GM12878 (cell line): ENCODE data around the gene REST. TPM values are rescaled to one million over a fixed set of nuclear protein-coding genes. Genes with fewer than 3 reads are reported as not detected.
A peak's percentile ranks its signal among the peaks of the same experiment; 100 is the strongest.

ENCODE experiments used
- ATAC-seq: fragments of 200-7000 bp; cut with Tn5 transposase; 3 replicates; pipeline ENCODE4 v1.9.1; 2020; ENCODE audit warnings: mild to moderate bottlenecking, moderate library complexity
- BruUV-seq: library from RNA; stranded (reverse); fragments of 400-500 nt; replicated peaks from 2 replicates; lab custom pipeline; 2021; lab: Mats Ljungman, UMichigan
- CTCF ChIA-PET: fragments of 300-600 bp; sonication (Branson Sonifier 250); formaldehyde crosslinking; extraction: SDS; loops from one replicate; lab custom pipeline; 2021; ENCODE audit warnings: inconsistent platforms; lab: Yijun Ruan, JAX
- POLR2A ChIA-PET: fragments of 350-600 bp; formaldehyde crosslinking; extraction: SDS; loops from one replicate; lab custom pipeline; 2021; ENCODE audit warnings: inconsistent platforms; lab: Charles Lee
- RAD21 ChIA-PET: fragments of 300-600 bp; sonication (Branson Sonifier 250); formaldehyde crosslinking; loops from one replicate; lab custom pipeline; 2023; ENCODE audit warnings: antibody characterized with exemption; ENCODE audit not compliant: unreplicated experiment; lab: Charles Lee
- SMC1A ChIA-PET: fragments of 300-600 bp; sonication (Branson Sonifier 250); formaldehyde crosslinking; loops from one replicate; lab custom pipeline; 2023; ENCODE audit not compliant: unreplicated experiment, uncharacterized antibody; lab: Charles Lee
- DNase-seq: peaks from one replicate; pipeline ENCODE4 v3.0.0-alpha.2; 2011; ENCODE audit warnings: low read depth, low spot score
- FAIRE-seq: peaks from 3 replicates; lab custom pipeline; 2011; peaks lifted over from hg19 to GRCh38; lab: Jason Lieb, UNC
- H2AFZ ChIP-seq: 2 replicates; pipeline ENCODE4 v1.6.0; 2011; ENCODE audit warnings: low read depth, low read length, control low read depth; ENCODE audit not compliant: control insufficient read depth
- H3K27ac ChIP-seq: 2 replicates; pipeline ENCODE4 v1.5.1; 2011; ENCODE audit warnings: control low read depth; ENCODE audit not compliant: control insufficient read depth, insufficient read depth
- H3K27me3 ChIP-seq, 2 experiments: replicated peaks in 1 of 2; 2 replicates each; pipeline versions ENCODE4 v1.6.0 to v1.6.1; 2011; ENCODE audit warnings: low read length in 1 of 2; ENCODE audit not compliant: control insufficient read depth in 2 of 2, insufficient read depth in 2 of 2
- H3K36me3 ChIP-seq, 2 experiments: 2 replicates each; pipeline ENCODE4 v1.5.1; 2011; ENCODE audit warnings: low read length in 1 of 2; ENCODE audit not compliant: control insufficient read depth in 2 of 2, insufficient read depth in 2 of 2
- H3K4me1 ChIP-seq: 2 replicates; pipeline ENCODE4 v1.6.1; 2011; ENCODE audit warnings: mild to moderate bottlenecking, low read length, moderate library complexity, mixed read lengths; ENCODE audit not compliant: control insufficient read depth, insufficient read depth
- H3K4me2 ChIP-seq: 2 replicates; pipeline ENCODE4 v1.6.0; 2011; ENCODE audit warnings: control low read depth; ENCODE audit not compliant: control insufficient read depth, insufficient read depth
- H3K4me3 ChIP-seq: fragments of 200-600 bp; sonication (generic); 2 replicates; pipeline ENCODE4 v1.5.1; 2016
- H3K79me2 ChIP-seq: 2 replicates; pipeline ENCODE4 v1.6.0; 2011; ENCODE audit warnings: low read length; ENCODE audit not compliant: control insufficient read depth, insufficient read depth
- H3K9ac ChIP-seq: 2 replicates; pipeline ENCODE4 v1.8.0; 2011; ENCODE audit warnings: low read length, control low read depth, mixed read lengths; ENCODE audit not compliant: control insufficient read depth, insufficient read depth
- H3K9me3 ChIP-seq: replicated peaks from 3 replicates; pipeline ENCODE4 v1.5.1; 2011; ENCODE audit warnings: mild to moderate bottlenecking, low read length; ENCODE audit not compliant: control insufficient read depth, insufficient read depth
- H4K20me1 ChIP-seq: 2 replicates; pipeline ENCODE4 v1.6.0; 2011; ENCODE audit not compliant: control insufficient read depth, insufficient read depth
- BHLHE40 ChIP-seq, 2 experiments: fragments of 450-650 bp in 1 of 2; IDR thresholded peaks; 2 replicates each; pipeline ENCODE4 v1.6.1; 2011 to 2017; ENCODE audit warnings: low read depth in 2 of 2, borderline replicate concordance in 1 of 2, improper control_type of control experiment in 1 of 2, low read length in 1 of 2, mild to moderate bottlenecking in 1 of 2
- DPF2 ChIP-seq: fragments of 450-650 bp; IDR thresholded peaks from 2 replicates; pipeline ENCODE4 v1.6.1; 2017; ENCODE audit warnings: mild to moderate bottlenecking
- IKZF2 ChIP-seq, 2 experiments: fragments of 450-650 bp; IDR thresholded peaks; 2 replicates each; pipeline ENCODE4 v1.6.1; 2017; ENCODE audit warnings: mild to moderate bottlenecking in 2 of 2, moderate library complexity in 2 of 2
- MTA2 ChIP-seq: fragments of 450-650 bp; IDR thresholded peaks from 2 replicates; pipeline ENCODE4 v1.6.1; 2016; ENCODE audit warnings: low read depth, mild to moderate bottlenecking, moderate library complexity
- NBN ChIP-seq: fragments of 450-650 bp; IDR thresholded peaks from 2 replicates; pipeline ENCODE4 v1.6.1; 2016
- NFYB ChIP-seq: IDR thresholded peaks from 2 replicates; pipeline ENCODE4 v1.6.1; 2011; ENCODE audit warnings: low read depth, mild to moderate bottlenecking, low read length, improper control_type of control experiment, moderate library complexity; ENCODE audit not compliant: insufficient read depth
- PML ChIP-seq: IDR thresholded peaks from 2 replicates; pipeline ENCODE4 v1.6.1; 2012; ENCODE audit warnings: low read length, inconsistent platforms
- RCOR1 ChIP-seq: conservative IDR thresholded peaks from 2 replicates; pipeline ENCODE4 v1.6.1; 2012; ENCODE audit warnings: low read depth, low read length, improper control_type of control experiment
- RFX5 ChIP-seq: IDR thresholded peaks from 2 replicates; pipeline ENCODE4 v1.6.1; 2011; ENCODE audit warnings: low read depth, low read length, improper control_type of control experiment
- RUNX3 ChIP-seq: IDR thresholded peaks from 2 replicates; pipeline ENCODE4 v1.6.1; 2012; ENCODE audit warnings: low read length, inconsistent platforms
- SREBF2 ChIP-seq: IDR thresholded peaks from 2 replicates; pipeline ENCODE4 v1.6.1; 2012; ENCODE audit warnings: mild to moderate bottlenecking, low read length
- WRNIP1 ChIP-seq: IDR thresholded peaks from 2 replicates; pipeline ENCODE4 v1.6.1; 2011; ENCODE audit warnings: low read depth, low read length, improper control_type of control experiment, borderline replicate concordance
- YY1 ChIP-seq: IDR thresholded peaks from 2 replicates; pipeline ENCODE4 v1.6.1; 2011; ENCODE audit warnings: low read depth, mild to moderate bottlenecking, low read length
- ZNF274 ChIP-seq: IDR thresholded peaks from one replicate; pipeline ENCODE4 v1.8.0; 2011; ENCODE audit not compliant: insufficient read length, insufficient read depth
- WGBS: methylation state at CpG from one replicate; pipeline ENCODE4 v1.1.6; 2016; ENCODE audit warnings: low lambda C conversion rate; ENCODE audit not compliant: insufficient replicate concordance, insufficient coverage; ENCODE audit errors: missing lambda C conversion rate; 5-methylcytosine and 5-hydroxymethylcytosine counted together
- in situ Hi-C: fragments of 300-500 bp; cut with MboI; formaldehyde crosslinking; loops from 9 replicates; pipeline ENCODE4 v1.14.3; 2018; ENCODE audit warnings: mixed read lengths
- intact Hi-C: fragments of 100-400 bp; cut with micrococcal nuclease; formaldehyde crosslinking; loops from one replicate; pipeline ENCODE4 v1.14.2; 2022; ENCODE audit not compliant: unreplicated experiment
- polyA plus RNA-seq, 11 experiments: library from polyadenylated mRNA; depleted of rRNA in 4 of 11; unstranded in 6 of 11; stranded (reverse) in 5 of 11; fragments of >200 nt; fragmentation: Nextera tagmentation in 4 of 11; fragmentation: Illumina TruSeq in 1 of 11; extraction: Ambion mirVana in 4 of 11; extraction: Trizol in 1 of 11; gene quantifications; 1 replicate in 1 of 11; 2 replicates in 10 of 11; pipeline versions ENCODE4 v1.2.1 to v1.2.3, GENCODE V29; 2011 to 2016; ENCODE audit warnings: inconsistent platforms in 2 of 11, missing spikeins in 2 of 11, low read depth in 1 of 11
- total RNA-seq, 4 experiments: library from RNA; depleted of rRNA in 3 of 4; stranded (reverse); fragments of >200 nt in 3 of 4; fragmentation: Illumina TruSeq in 1 of 4; extraction: Trizol in 1 of 4; gene quantifications; 2 replicates each; pipeline versions ENCODE4 v1.2.1 to v1.2.3, GENCODE V29; 2013 to 2021
- TF ChIP-seq, protein P1 (sequence below): fragments of 450-650 bp; IDR thresholded peaks from 2 replicates; pipeline ENCODE4 v1.6.1; 2016; ENCODE audit warnings: mild to moderate bottlenecking
- TF ChIP-seq, protein P2 (sequence below): fragments of 450-650 bp; IDR thresholded peaks from 2 replicates; pipeline ENCODE4 v1.6.1; 2016; ENCODE audit warnings: mild to moderate bottlenecking

The REST gene
- total and polyA plus RNA-seq, 10 of the 15 experiments (the other 5 are each of a cell fraction or from before 2014, with no cell fraction given): 3.7 to 36.3 (median 20.4) TPM

DNA sequence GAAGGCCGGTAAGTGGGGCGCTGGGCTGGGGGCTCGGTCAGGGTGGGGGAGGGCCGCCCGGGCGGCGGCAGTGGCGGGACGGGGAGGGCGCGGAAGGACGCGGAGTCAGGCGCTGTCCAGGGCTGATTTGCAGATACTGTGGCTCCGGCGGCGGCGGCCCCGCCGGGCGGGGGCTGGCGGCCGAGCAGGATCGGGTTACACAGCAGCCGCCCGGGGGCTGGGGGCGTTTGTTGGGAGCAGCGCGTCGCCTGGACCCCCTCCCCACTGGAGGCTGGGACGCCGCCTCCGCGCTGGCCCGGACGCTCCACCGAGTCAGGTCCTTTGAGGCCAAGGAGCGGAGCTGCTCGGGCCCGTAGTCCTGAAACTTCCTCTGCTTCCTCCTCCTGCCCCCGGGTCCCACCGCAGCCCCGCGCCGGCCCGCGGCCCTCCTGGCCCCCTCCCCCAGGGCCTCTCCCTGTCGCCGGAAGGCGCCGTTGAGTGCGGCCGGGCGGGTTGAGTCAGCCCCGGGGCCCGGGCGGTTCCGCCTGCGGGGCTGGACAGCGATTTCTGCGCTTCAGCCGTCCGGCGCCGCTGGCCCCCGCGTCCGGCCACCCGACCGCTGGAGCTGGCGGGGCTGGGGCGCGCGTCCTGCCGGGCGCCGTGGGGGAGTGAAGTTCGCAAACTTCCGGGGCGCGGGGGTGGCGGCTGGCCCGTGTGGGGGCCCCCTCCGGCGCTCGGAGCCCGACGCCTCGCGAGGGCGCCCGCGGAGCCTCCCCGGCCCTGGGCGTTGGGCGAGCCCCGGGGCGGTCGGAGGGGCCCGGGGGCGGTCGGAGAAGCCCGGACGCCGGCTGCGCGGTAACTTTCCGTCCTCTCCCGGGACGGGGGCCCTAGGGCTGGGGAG lies 746 bp downstream of the REST start (continued):
- TF ChIP-seq, protein P1, sequence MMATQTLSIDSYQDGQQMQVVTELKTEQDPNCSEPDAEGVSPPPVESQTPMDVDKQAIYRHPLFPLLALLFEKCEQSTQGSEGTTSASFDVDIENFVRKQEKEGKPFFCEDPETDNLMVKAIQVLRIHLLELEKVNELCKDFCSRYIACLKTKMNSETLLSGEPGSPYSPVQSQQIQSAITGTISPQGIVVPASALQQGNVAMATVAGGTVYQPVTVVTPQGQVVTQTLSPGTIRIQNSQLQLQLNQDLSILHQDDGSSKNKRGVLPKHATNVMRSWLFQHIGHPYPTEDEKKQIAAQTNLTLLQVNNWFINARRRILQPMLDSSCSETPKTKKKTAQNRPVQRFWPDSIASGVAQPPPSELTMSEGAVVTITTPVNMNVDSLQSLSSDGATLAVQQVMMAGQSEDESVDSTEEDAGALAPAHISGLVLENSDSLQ: no peak
- TF ChIP-seq RFX5 (no peak), ZNF274 (no peak), BHLHE40 (IDR thresholded peaks at IDR 0.05; ENCODE audit: borderline replicate concordance in 1 of 2, low read depth in 2 of 2, low read length in 1 of 2) (peak in 1 of 2 experiments; percentile 44; a peak in 1 of 4 replicates), RCOR1 (no peak), SREBF2 (no peak), RUNX3 (peak; percentile 29; the same call in 1 of the 2 replicates), WRNIP1 (no peak)
- TF ChIP-seq, all 136 proteins: peak for 31

DNA sequence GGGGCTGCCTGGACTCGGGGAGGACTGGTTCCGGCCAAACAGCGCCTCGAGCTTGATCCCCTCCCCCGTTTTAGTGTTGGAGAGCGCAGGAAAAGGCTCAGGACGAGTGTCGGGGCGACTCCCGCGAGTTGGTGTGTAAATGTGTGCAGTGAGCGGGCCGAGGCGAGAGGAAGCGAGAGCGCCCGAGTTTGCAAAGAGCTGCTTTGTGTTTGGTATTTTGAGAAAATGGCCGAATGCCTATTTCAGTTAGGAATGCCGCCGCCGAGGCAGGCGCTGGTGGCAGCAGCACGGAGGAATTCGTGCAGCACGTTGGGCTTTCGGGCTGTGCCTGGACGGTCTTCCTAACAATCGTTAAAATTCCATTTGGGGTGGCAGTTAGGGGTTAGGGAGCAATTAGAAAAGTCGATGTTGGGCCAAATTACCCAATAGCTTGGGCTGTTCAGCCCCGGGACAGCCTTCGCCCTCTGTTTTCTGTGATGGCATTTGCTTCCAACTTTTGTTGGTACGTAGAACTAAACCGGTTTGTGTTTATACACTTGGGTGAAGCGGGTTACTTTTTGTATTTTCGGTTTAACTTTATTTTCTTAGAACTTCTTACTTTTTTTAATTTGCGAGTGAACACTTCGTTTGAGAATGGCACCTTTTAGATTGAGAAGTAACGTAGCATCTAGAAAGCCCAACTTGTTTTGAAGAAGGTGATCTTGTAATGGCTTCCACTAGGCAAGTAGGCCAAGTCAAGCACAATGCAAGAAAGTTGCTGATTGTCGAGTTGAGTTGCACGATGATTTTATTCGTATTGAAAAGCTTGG lies 1.6 kb downstream of the REST start:
- SMC1A ChIA-PET: interaction anchor here (2.0 kb wide), 1 partner anchor 69 kb away, joined by 18 read pairs; the partner anchor contains the start of genes NOA1 and POLR2B
- peak overlapping the region; percentile 73 for H2AFZ ChIP-seq
- H3K9ac ChIP-seq: peak overlapping the region; percentile 94
- H3K27me3 ChIP-seq: no peaks in the 10 kb centered on the region
- H3K4me3 ChIP-seq: peak overlapping the region; percentile 91
- FAIRE-seq (no peak), ATAC-seq (peak; percentile 47), DNase-seq (no peak)
- H3K27ac ChIP-seq: peak overlapping the region; percentile 92
- in situ Hi-C loops (no loop called here), intact Hi-C loops (loop anchor here (1.0 to 5.0 kb wide), 3 partner anchors 47 to 472 kb away; partner anchors contain the start of genes NOA1, PAICS and PPAT)
- H3K4me2 ChIP-seq: peak overlapping the region; percentile 95
- 1% methylated on average over 41 of the region's 41 CpGs for WGBS
- peaks cover 53% of the 10 kb centered on the region for H3K79me2 ChIP-seq
- no peaks in the 10 kb centered on the region for H4K20me1 ChIP-seq
- H3K36me3 ChIP-seq: no peaks in the 10 kb centered on the region
- H3K9me3 ChIP-seq: no peaks in the 10 kb centered on the region
- CTCF ChIA-PET: interaction anchor here (0.6 to 1.4 kb wide), 3 partner anchors 8 to 50 kb away, joined by 3 to 4 read pairs (median 3); no protein-coding TSS in a partner anchor
- peaks cover 10% of the 10 kb centered on the region for H3K4me1 ChIP-seq
- POLR2A ChIA-PET: interaction anchor here (1.0 to 3.1 kb wide), 2 partner anchors 14 to 70 kb away, joined by 3 to 31 read pairs; partner anchors contain the start of genes NOA1 and POLR2B
- RAD21 ChIA-PET: interaction anchor here (0.8 to 5.2 kb wide), 2 partner anchors 14 to 70 kb away, joined by 3 to 43 read pairs; partner anchors contain the start of genes NOA1 and POLR2B
- no TSS peak for BruUV-seq
- no peak; the same call in 1 of the 2 replicates for TF ChIP-seq PML
- peak; percentile 29; the same call in 1 of the 2 replicates for TF ChIP-seq MTA2
- peak; percentile 59; the same call in 1 of the 2 replicates for TF ChIP-seq NBN
- TF ChIP-seq YY1: peak; percentile 88
- TF ChIP-seq, protein P2, sequence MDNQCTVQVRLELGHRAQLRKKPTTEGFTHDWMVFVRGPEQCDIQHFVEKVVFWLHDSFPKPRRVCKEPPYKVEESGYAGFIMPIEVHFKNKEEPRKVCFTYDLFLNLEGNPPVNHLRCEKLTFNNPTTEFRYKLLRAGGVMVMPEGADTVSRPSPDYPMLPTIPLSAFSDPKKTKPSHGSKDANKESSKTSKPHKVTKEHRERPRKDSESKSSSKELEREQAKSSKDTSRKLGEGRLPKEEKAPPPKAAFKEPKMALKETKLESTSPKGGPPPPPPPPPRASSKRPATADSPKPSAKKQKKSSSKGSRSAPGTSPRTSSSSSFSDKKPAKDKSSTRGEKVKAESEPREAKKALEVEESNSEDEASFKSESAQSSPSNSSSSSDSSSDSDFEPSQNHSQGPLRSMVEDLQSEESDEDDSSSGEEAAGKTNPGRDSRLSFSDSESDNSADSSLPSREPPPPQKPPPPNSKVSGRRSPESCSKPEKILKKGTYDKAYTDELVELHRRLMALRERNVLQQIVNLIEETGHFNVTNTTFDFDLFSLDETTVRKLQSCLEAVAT: peak; percentile 47; the same call in 1 of the 2 replicates
- TF ChIP-seq DPF2: peak; percentile 15; the same call in 1 of the 2 replicates
- no peak for TF ChIP-seq NFYB
- TF ChIP-seq IKZF2 (IDR thresholded peaks at IDR 0.05): peak; percentile 28 to 46; a peak in 3 of 4 replicates
